CD8-positive, alpha-beta memory T cell (primary cell): Measurements from ENCODE around the gene ZG16B. TPM values are rescaled to one million over a fixed set of nuclear protein-coding genes. Genes with fewer than 3 reads are reported as not detected.
A peak's percentile ranks its signal among the peaks of the same experiment; 100 is the strongest.

Source experiments
- CTCF ChIA-PET: fragments of 350-600 bp; sonication (Branson Sonifier 250); formaldehyde crosslinking; loops from one replicate; lab custom pipeline; 2021; ENCODE audit warnings: antibody characterized with exemption; lab: Charles Lee
- POLR2A ChIA-PET: fragments of 350-600 bp; sonication (Branson Sonifier 250); formaldehyde crosslinking; loops from one replicate; lab custom pipeline; 2021; ENCODE audit warnings: antibody characterized with exemption; lab: Charles Lee
- DNase-seq, 5 donors: peaks; one replicate each; pipeline versions ENCODE4 v3.0.0 to v3.0.0-alpha.2; 2020 to 2022; ENCODE audit warnings: mixed read lengths in 1 of 5
- H3K27ac ChIP-seq: one replicate; pipeline ENCODE4 v1.7.0; 2013; ENCODE audit warnings: low read depth, mild to moderate bottlenecking, low read length, moderate library complexity
- H3K27me3 ChIP-seq: 2 replicates; pipeline ENCODE4 v1.7.0; 2013; ENCODE audit warnings: low read length, mild to moderate bottlenecking; ENCODE audit not compliant: insufficient read depth, poor library complexity, severe bottlenecking
- H3K36me3 ChIP-seq: 2 replicates; pipeline ENCODE4 v1.7.0; 2013; ENCODE audit warnings: mild to moderate bottlenecking, low read length, moderate library complexity; ENCODE audit not compliant: insufficient read depth
- H3K4me1 ChIP-seq: 2 replicates; pipeline ENCODE4 v1.7.0; 2013; ENCODE audit warnings: mild to moderate bottlenecking, low read length, moderate library complexity; ENCODE audit not compliant: insufficient read depth
- H3K4me3 ChIP-seq: 2 replicates; pipeline ENCODE4 v1.7.0; 2013; ENCODE audit warnings: mild to moderate bottlenecking, low read length
- H3K9me3 ChIP-seq: 2 replicates; pipeline ENCODE4 v1.7.0; 2013; ENCODE audit warnings: mild to moderate bottlenecking, low read length
- H3K27ac Mint-ChIP-seq, 8 donors: one replicate each; pipeline ENCODE4 v1.8.0; 2020 to 2021; ENCODE audit warnings: mixed read lengths in 8 of 8, mild to moderate bottlenecking in 6 of 8, inconsistent platforms in 3 of 8, moderate library complexity in 3 of 8
- H3K27me3 Mint-ChIP-seq, 2 donors: one replicate each; pipeline ENCODE4 v1.8.0; 2020 to 2021; ENCODE audit warnings: mixed read lengths in 2 of 2, mild to moderate bottlenecking in 1 of 2, moderate library complexity in 1 of 2
- H3K36me3 Mint-ChIP-seq, 3 donors: one replicate each; pipeline ENCODE4 v1.8.0; 2020 to 2021; ENCODE audit warnings: mixed read lengths in 3 of 3, inconsistent platforms in 1 of 3, mild to moderate bottlenecking in 1 of 3
- H3K4me1 Mint-ChIP-seq, 3 donors: one replicate each; pipeline ENCODE4 v1.8.0; 2020 to 2021; ENCODE audit warnings: mixed read lengths in 3 of 3, inconsistent platforms in 1 of 3, mild to moderate bottlenecking in 1 of 3
- H3K4me3 Mint-ChIP-seq, 7 donors: one replicate each; pipeline ENCODE4 v1.8.0; 2020 to 2021; ENCODE audit warnings: mixed read lengths in 7 of 7, mild to moderate bottlenecking in 6 of 7, moderate library complexity in 4 of 7, inconsistent platforms in 2 of 7
- H3K9me3 Mint-ChIP-seq, 5 donors: one replicate each; pipeline ENCODE4 v1.8.0; 2020 to 2022; ENCODE audit warnings: mixed read lengths in 5 of 5, mild to moderate bottlenecking in 3 of 5, moderate library complexity in 2 of 5, inconsistent platforms in 1 of 5
- polyA plus RNA-seq: library from polyadenylated mRNA; unstranded; fragments of 300-500 nt; fragmentation: Illumina TruSeq; gene quantifications from one replicate; pipeline ENCODE4 v1.2.3, GENCODE V29; 2021
- total RNA-seq, 2 experiments: library from RNA; stranded (reverse); gene quantifications; one replicate each; pipeline ENCODE4 v1.2.3, GENCODE V29; 2021

ZG16B gene
- total and polyA plus RNA-seq, 3 experiments from 2014 or later = 0.29 to 0.74 TPM; not detected in 1

DNA sequence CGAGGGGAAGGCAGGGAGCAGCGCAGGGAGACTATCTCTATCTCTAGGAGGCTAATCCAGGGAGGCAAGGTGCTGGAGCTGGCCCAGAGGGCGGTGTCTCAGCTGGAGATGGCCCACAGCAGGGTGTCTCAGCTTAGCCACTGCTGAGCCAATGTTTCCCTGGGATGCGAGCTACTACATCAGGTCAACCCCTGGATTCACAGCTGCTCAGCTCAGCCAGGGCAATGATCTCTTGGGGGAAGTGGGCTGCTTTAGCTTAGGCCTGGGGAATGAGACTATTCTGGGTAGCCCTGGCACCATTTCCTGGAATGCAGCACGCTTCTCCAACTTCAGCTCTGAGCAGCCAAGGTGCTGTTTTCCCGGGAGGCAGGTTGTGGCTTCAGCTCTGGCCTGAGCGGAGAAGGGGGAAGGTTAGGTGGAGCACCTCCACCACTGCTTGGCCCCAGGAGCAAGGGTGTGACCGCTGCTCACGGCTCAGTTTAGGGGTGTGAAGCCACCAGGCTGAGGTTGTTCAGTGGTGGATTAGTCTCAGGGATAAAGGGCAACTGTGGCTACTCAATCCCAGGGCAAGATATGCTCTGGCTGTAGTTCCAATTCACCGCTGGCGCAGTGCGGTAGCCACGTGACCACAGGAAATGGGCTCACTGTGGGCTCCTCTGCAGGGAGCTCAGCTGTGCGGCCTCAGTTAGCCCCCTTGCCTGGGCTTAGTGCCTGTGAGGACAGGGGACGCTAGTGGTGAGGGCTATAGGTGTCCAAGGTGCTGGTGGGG is 18.2 kb upstream of the ZG16B start:
- Histone ChIP-seq H3K36me3 (no peaks in the 10 kb centered on the region), H3K27me3 (peaks cover 8% of the 10 kb centered on the region), H3K9me3 (no peaks in the 10 kb centered on the region), H3K4me3 (no peak overlapping the region), H3K4me1 (no peaks in the 10 kb centered on the region), H3K27ac (no peak overlapping the region)
- Mint-ChIP-seq H3K27me3 (peaks cover 9 to 44% of the 10 kb centered on the region in 2 donors), H3K9me3 (peaks cover 0 to 3% (median 0%) of the 10 kb centered on the region in 5 donors), H3K4me1 (no peaks in the 10 kb centered on the region), H3K27ac (no peak overlapping the region), H3K4me3 (no peak overlapping the region), H3K36me3 (peaks cover 0 to 6% (median 2%) of the 10 kb centered on the region in 3 donors)
- ChIA-PET CTCF (interaction anchor here (1.1 kb wide), 1 partner anchor 11 kb away, joined by 3 read pairs; no protein-coding TSS in a partner anchor), POLR2A (interaction anchor here (0.5 kb wide), 1 partner anchor 39 kb away, joined by 3 read pairs; no protein-coding TSS in a partner anchor)
- peak in 1 of 5 donors; percentile 38 for DNase-seq

GRCh38 chr16:2813771-2814221 is 16.3 kb upstream of the ZG16B start:
- Histone ChIP-seq H3K27me3 (peaks cover 8% of the 10 kb centered on the region), H3K36me3 (no peaks in the 10 kb centered on the region), H3K4me1 (no peaks in the 10 kb centered on the region), H3K27ac (no peak overlapping the region), H3K9me3 (no peaks in the 10 kb centered on the region), H3K4me3 (no peak overlapping the region)
- Mint-ChIP-seq H3K27ac (no peak overlapping the region), H3K27me3 (peaks cover 9 to 32% of the 10 kb centered on the region in 2 donors), H3K36me3 (peaks cover 0 to 5% (median 2%) of the 10 kb centered on the region in 3 donors), H3K9me3 (peaks cover 0 to 3% (median 0%) of the 10 kb centered on the region in 5 donors), H3K4me3 (no peak overlapping the region), H3K4me1 (peaks cover 0 to 2% (median 0%) of the 10 kb centered on the region in 3 donors)
- POLR2A ChIA-PET = interaction anchor here (0.6 kb wide), 1 partner anchor 117 kb away, joined by 5 read pairs; no protein-coding TSS in a partner anchor
- CTCF ChIA-PET = no interaction called here
- DNase-seq = peak in 1 of 5 donors; percentile 21

DNA sequence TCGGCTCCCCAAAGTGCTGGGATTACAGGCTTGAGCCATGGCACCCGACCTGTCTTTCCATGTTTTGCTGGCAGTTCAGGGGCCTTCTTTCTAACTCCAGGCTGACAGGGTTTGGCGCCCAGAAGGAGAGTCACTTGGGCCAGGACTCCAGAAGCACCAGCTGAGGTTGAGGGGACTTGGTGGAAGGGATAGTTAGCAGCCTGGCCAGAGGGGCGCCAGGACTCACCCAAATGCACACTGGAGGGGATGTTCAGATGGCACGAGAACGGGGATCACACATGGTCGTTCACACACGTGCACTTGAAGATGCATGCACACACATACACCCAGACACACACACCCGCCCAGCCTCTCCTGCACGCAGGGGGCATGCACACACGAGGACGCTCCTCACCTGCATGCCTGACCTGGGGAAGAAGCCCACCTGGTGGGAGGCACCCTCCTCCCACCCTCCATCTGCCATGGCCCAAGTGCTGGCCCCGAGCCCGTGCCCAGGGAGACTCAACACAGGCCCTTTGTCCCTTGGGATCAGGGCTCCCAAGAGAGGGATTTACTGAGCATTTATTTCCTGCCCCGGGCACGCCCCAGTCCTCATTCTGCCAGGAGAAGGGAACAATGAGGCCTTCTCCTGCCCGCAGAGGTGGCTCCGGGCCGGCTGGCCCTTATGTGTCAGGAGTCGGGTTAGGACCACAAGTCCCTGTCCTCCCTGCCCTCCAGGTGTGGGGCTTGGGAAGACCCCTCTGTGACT is 15.4 kb upstream of the ZG16B start:
- ChIA-PET CTCF (no interaction called here), POLR2A (no interaction called here)
- H3K4me3 Mint-ChIP-seq = no peak overlapping the region
- Histone ChIP-seq H3K4me1 (no peaks in the 10 kb centered on the region), H3K27me3 (peaks cover 8% of the 10 kb centered on the region), H3K4me3 (no peak overlapping the region), H3K9me3 (no peaks in the 10 kb centered on the region), H3K27ac (no peak overlapping the region), H3K36me3 (no peaks in the 10 kb centered on the region)
- peaks cover 0 to 2% (median 0%) of the 10 kb centered on the region in 3 donors for H3K4me1 Mint-ChIP-seq
- peaks cover 6 to 24% of the 10 kb centered on the region in 2 donors for H3K27me3 Mint-ChIP-seq
- H3K36me3 Mint-ChIP-seq = peaks cover 0 to 2% (median 0%) of the 10 kb centered on the region in 3 donors
- no peak overlapping the region for H3K27ac Mint-ChIP-seq
- H3K9me3 Mint-ChIP-seq = no peaks in the 10 kb centered on the region
- peak in 1 of 5 donors; percentile 36 for DNase-seq

- no peaks in the 10 kb centered on the region for H3K4me1 ChIP-seq
- DNase-seq = no peak
- H3K4me1 Mint-ChIP-seq = peaks cover 0 to 2% (median 0%) of the 10 kb centered on the region in 3 donors
- no peaks in the 10 kb centered on the region for H3K36me3 Mint-ChIP-seq
- H3K4me3 Mint-ChIP-seq = no peak overlapping the region
- no peaks in the 10 kb centered on the region for H3K36me3 ChIP-seq
- H3K27ac Mint-ChIP-seq = no peak overlapping the region
- peaks cover 8% of the 10 kb centered on the region for H3K27me3 ChIP-seq
- ChIA-PET CTCF (no interaction called here), POLR2A (no interaction called here)
- H3K27me3 Mint-ChIP-seq = peaks cover 2 to 20% of the 10 kb centered on the region in 2 donors
- no peaks in the 10 kb centered on the region for H3K9me3 Mint-ChIP-seq
- no peaks in the 10 kb centered on the region for H3K9me3 ChIP-seq
- H3K4me3 ChIP-seq = no peak overlapping the region
- no peak overlapping the region for H3K27ac ChIP-seq
Observed at GRCh38 chr16:2815299-2815771, 14.8 kb upstream of the ZG16B start.

DNA sequence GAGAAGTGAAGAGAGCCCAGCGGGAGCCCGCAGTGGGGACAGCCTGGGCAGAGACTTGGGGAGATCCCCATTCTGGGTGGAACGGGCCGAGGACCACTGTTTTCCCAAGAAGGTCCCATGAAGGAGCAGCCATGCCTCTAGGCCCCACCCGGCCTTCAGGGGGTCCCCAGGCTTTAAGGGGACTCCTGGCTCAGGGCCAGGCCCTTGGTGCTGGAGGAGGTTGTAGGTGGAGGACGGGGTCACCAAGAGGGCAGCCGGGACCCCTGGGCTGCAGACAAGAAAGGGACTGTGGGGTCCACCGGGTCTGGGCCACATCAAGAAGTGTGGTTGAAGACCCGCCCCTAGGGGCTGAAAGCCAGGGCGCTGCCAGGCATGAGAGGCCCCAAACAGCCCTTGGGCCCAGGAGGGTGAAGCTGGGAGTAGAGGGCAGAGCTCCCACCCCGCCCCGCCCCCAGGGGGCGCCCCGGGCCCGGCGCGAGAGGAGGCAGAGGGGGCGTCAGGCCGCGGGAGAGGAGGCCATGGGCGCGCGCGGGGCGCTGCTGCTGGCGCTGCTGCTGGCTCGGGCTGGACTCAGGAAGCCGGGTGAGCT is 13.3 kb upstream of the ZG16B start, which contains the start of gene PRSS21:
TSS of gene PRSS21 (plus strand) at position 487 of the 589 bp plus-strand sequence. CDS start at position 519, 32 bp downstream.
- CTCF ChIA-PET = interaction anchor here (1.5 kb wide), 1 partner anchor 51 kb away, joined by 3 read pairs; no protein-coding TSS in a partner anchor
- H3K27me3 Mint-ChIP-seq = peaks cover 0 to 15% of the 10 kb centered on the region in 2 donors
- no peaks in the 10 kb centered on the region for H3K9me3 Mint-ChIP-seq
- H3K4me1 ChIP-seq = no peaks in the 10 kb centered on the region
- H3K27ac ChIP-seq = peak within 1 kb of the TSS; percentile 59
- H3K27me3 ChIP-seq = peaks cover 5% of the 10 kb centered on the region
- H3K4me1 Mint-ChIP-seq = peaks cover 0 to 2% (median 0%) of the 10 kb centered on the region in 3 donors
- POLR2A ChIA-PET = no interaction called here
- peak within 1 kb of the TSS in 4 of 7 donors; percentile 13 to 70 (median 61) for H3K4me3 Mint-ChIP-seq
- H3K36me3 ChIP-seq = no peaks in the 10 kb centered on the region
- peak within 1 kb of the TSS in 1 of 8 donors; percentile 64 for H3K27ac Mint-ChIP-seq
- H3K4me3 ChIP-seq = no peak within 1 kb of the TSS
- DNase-seq = peak in 4 of 5 donors; percentile 27 to 52 (median 45)
- no peaks in the 10 kb centered on the region for H3K9me3 ChIP-seq
- no peaks in the 10 kb centered on the region for H3K36me3 Mint-ChIP-seq

- Mint-ChIP-seq H3K4me1 (peaks cover 0 to 2% (median 0%) of the 10 kb centered on the region in 3 donors), H3K36me3 (no peaks in the 10 kb centered on the region), H3K4me3 (peak overlapping the region in 5 of 7 donors; percentile 10 to 70 (median 36)), H3K27ac (peak overlapping the region in 1 of 8 donors; percentile 64), H3K9me3 (no peaks in the 10 kb centered on the region), H3K27me3 (peaks cover 0 to 12% of the 10 kb centered on the region in 2 donors)
- CTCF ChIA-PET = interaction anchor here (1.5 kb wide), 1 partner anchor 51 kb away, joined by 3 read pairs; no protein-coding TSS in a partner anchor
- Histone ChIP-seq H3K9me3 (no peaks in the 10 kb centered on the region), H3K27me3 (no peaks in the 10 kb centered on the region), H3K4me1 (no peaks in the 10 kb centered on the region), H3K36me3 (no peaks in the 10 kb centered on the region), H3K27ac (no peak overlapping the region), H3K4me3 (no peak overlapping the region)
- POLR2A ChIA-PET = no interaction called here
- DNase-seq = peak in 1 of 5 donors; percentile 32
Observed at GRCh38 chr16:2817340-2818271, 12.5 kb upstream of the ZG16B start.
